HK-2 (cell line): ENCODE results near the gene SLC25A27.

Source experiments
- DNase-seq: peaks from one replicate; pipeline ENCODE4 v3.0.0-alpha.2; 2018; ENCODE audit not compliant: unreplicated experiment

Gene SLC25A27

DNA sequence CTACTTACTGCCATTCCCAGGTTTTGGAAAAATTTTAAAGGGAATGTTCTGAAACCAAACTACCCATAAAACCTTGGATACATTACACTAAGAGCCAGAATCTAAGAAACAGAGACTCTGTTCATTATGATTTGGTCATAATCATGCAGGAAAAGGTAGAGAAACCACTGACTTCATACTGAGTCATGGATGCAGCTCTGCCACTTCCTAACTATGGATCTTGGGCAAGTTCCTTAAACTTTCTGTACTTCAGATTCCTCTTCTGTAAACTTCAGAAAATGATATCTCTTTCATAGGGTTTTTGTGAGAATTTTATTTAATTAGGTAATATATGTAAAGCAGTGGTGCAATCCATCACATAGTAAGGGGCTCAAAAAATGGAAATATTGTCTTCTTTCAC is 62.4 kb downstream of the SLC25A27 start:
- DNase-seq = no peak

DNA sequence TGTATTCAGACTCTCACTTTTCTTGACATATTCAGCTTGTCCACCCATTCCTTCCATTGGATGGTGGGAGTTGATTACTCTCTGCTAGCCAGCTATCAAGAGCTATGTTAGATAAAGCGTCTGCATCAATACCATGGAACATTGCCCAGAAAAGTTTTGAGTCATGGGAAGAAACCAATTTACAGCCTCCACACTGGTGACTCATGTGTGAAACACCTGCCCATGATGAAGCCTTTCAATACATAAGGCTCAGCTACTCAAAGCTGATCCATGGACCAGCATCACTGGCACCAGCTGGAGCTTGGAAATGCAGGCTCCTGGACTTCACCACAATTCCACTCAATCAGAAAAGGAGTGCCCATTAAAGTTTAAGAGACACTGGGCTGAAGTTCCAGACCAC is 66.3 kb downstream of the SLC25A27 start:
- DNase-seq = no peak

DNA sequence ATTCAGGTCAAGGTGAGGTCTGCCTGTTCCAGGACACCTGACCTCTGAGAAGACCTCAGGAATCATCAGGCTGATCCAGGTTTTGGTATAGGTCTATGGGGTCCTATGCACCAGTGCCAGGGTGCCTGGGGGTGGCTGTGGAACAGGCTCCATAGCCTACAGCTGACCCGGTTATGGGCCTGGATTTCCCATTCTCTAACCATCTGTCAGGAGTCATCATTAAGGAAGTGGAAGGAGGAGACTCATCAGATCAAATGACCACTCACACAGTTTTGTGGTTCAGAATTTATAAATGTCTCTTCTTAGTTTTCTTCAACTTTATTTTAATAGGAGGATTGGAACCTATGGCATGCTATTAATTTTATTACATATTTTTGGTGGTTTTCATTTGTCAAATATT is 67.6 kb downstream of the SLC25A27 start:
- DNase-seq = no peak
